HUES48 (cell line): ENCODE measurements around the gene REG3G.

Experiments used
- H3K27ac ChIP-seq: one replicate; pipeline ENCODE4 v1.7.0; 2013; ENCODE audit warnings: low read depth, low read length, inconsistent platforms
- H3K27me3 ChIP-seq: 2 replicates; pipeline ENCODE4 v1.6.1; 2013; ENCODE audit warnings: mild to moderate bottlenecking, low read length; ENCODE audit not compliant: control insufficient read depth, insufficient read depth
- H3K36me3 ChIP-seq: 2 replicates; pipeline ENCODE4 v1.6.1; 2013; ENCODE audit warnings: low read length; ENCODE audit not compliant: control insufficient read depth, insufficient read depth
- H3K4me1 ChIP-seq: 2 replicates; pipeline ENCODE4 v1.6.1; 2013; ENCODE audit warnings: mild to moderate bottlenecking, low read length; ENCODE audit not compliant: control insufficient read depth, insufficient read depth
- H3K4me3 ChIP-seq: 2 replicates; pipeline ENCODE4 v1.5.1; 2013; ENCODE audit warnings: mild to moderate bottlenecking, low read depth, low read length
- H3K9ac ChIP-seq: 2 replicates; pipeline ENCODE4 v1.6.1; 2013; ENCODE audit warnings: mild to moderate bottlenecking, low read depth, low read length, moderate library complexity
- H3K9me3 ChIP-seq: 2 replicates; pipeline ENCODE4 v1.6.1; 2013; ENCODE audit warnings: low read length; ENCODE audit not compliant: control insufficient read depth, insufficient read depth

REG3G gene

GRCh38 chr2:78992807-78993517 lies 32.5 kb upstream of the REG3G start:
- peaks cover 40% of the 10 kb centered on the region for H3K27me3 ChIP-seq
- no peaks in the 10 kb centered on the region for H3K36me3 ChIP-seq
- H3K4me3 ChIP-seq, result peak overlapping the region; percentile 66
- H3K9me3 ChIP-seq, result no peaks in the 10 kb centered on the region
- no peak overlapping the region for H3K27ac ChIP-seq
- H3K4me1 ChIP-seq, result no peaks in the 10 kb centered on the region
- no peak overlapping the region for H3K9ac ChIP-seq

DNA sequence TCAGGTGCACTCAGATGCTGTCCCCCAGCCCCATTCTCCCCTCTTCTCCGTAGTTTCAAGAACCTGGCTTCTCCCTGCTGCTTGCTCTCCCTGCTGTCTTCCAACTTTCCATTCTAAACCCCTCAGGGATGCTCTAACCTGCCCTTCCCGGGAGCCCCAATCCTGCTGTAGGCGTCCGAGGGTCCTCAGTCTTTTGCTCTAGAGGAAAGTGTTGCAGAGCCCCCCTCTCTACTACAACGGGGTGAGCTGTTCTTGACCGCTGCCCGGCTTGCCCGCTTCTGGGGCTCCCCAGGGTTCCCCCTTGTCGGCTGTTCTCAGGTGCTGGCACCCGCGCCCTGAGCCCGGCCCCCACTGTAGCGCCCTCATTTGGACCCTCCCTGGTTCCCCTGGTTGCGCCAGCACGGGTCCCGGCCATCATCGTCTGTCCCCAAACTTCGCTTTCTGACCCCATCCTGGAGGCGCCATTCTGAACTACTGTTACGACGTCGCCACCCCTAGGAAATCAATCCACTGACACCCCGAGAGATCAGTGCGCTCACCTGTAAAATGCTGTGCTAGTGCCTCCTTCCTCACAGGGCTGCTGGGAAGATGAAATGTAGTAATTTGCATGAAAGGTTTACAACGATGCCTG lies 31.9 kb upstream of the REG3G start:
- Histone ChIP-seq H3K4me1 (no peaks in the 10 kb centered on the region), H3K9ac (no peak overlapping the region), H3K27me3 (peaks cover 40% of the 10 kb centered on the region), H3K27ac (no peak overlapping the region), H3K4me3 (peak overlapping the region; percentile 66), H3K9me3 (no peaks in the 10 kb centered on the region), H3K36me3 (no peaks in the 10 kb centered on the region)

DNA sequence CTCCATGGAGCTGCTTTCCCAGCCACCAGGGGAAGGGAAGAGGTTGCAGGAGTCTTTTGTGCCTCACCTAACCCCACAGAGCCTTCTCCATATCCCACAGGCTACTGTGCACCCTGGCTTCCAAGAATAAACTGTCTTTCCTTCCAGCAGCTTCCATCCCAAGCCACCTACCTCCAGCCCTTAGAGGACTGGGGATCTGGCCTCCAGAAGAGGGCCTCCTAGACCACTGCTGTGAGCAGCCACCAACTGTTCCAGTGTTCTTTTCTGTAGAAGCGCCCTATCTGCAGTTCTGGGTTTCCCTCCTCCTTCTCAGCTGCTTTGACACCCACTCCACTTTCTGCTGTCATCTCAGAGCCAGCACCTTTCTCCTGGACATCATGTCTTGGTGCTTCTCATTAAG lies 30.7 kb upstream of the REG3G start:
- no peaks in the 10 kb centered on the region for H3K9me3 ChIP-seq
- no peak overlapping the region for H3K27ac ChIP-seq
- H3K9ac ChIP-seq, result no peak overlapping the region
- peaks cover 40% of the 10 kb centered on the region for H3K27me3 ChIP-seq
- H3K4me1 ChIP-seq, result no peaks in the 10 kb centered on the region
- H3K36me3 ChIP-seq, result no peaks in the 10 kb centered on the region
- H3K4me3 ChIP-seq, result no peak overlapping the region

DNA sequence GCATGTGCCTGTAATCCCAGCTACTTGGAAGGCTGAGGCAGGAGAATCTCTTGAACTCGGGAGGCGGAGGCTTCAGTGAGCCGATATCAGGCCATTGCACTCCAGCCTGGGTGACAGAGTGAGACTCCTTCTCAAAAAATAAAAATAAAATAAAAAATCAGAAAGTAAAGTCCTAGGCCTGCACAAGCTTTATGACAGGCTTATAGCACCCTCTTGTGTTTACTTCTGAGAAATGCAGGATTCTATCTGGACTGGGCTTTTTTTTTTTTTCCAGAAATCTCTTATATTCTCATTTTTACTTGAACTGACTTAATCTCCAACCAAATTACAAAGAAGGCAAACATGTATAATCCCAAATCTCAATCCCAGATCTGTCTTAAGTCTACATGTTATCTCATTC lies 26.1 kb upstream of the REG3G start:
- Histone ChIP-seq H3K9ac (no peak overlapping the region), H3K36me3 (no peaks in the 10 kb centered on the region), H3K27me3 (peaks cover 18% of the 10 kb centered on the region), H3K4me1 (no peaks in the 10 kb centered on the region), H3K4me3 (no peak overlapping the region), H3K27ac (no peak overlapping the region), H3K9me3 (no peaks in the 10 kb centered on the region)

- peaks cover 11% of the 10 kb centered on the region for H3K27me3 ChIP-seq
- no peaks in the 10 kb centered on the region for H3K9me3 ChIP-seq
- no peaks in the 10 kb centered on the region for H3K4me1 ChIP-seq
- H3K27ac ChIP-seq, result no peak overlapping the region
- H3K36me3 ChIP-seq, result no peaks in the 10 kb centered on the region
- no peak overlapping the region for H3K9ac ChIP-seq
- no peak overlapping the region for H3K4me3 ChIP-seq
Observed at GRCh38 chr2:79000008-79000576, 25.4 kb upstream of the REG3G start.

DNA sequence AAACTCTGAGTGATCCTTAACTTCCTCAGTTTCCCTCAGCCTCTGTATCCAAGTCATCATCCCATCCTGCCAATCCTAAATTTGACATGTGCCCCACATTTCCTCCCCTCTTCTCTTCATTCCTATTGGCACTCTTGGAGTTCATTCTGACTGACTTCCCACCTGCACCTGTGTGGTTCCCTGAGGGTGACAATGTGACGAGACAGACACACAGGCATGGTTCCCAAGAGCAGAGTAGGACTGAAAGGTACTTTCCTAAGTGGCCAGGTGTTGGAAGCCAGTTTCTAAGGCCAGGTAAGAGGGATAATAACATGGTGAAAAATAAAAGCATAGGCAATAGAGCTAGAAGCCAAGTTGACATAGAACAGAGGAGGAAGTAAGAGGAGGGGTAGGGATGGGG lies 24.2 kb upstream of the REG3G start:
- Histone ChIP-seq H3K9ac (no peak overlapping the region), H3K4me1 (no peaks in the 10 kb centered on the region), H3K9me3 (no peaks in the 10 kb centered on the region), H3K4me3 (no peak overlapping the region), H3K36me3 (no peaks in the 10 kb centered on the region), H3K27ac (no peak overlapping the region), H3K27me3 (peaks cover 3% of the 10 kb centered on the region; the same call in 1 of the 2 replicates)

- H3K9ac ChIP-seq, result no peak overlapping the region
- no peaks in the 10 kb centered on the region for H3K9me3 ChIP-seq
- H3K27ac ChIP-seq, result no peak overlapping the region
- no peaks in the 10 kb centered on the region for H3K4me1 ChIP-seq
- no peaks in the 10 kb centered on the region for H3K36me3 ChIP-seq
- H3K4me3 ChIP-seq, result no peak overlapping the region
- no peaks in the 10 kb centered on the region for H3K27me3 ChIP-seq
Observed at GRCh38 chr2:79004680-79005079, 20.8 kb upstream of the REG3G start.

GRCh38 chr2:79005216-79005615 lies 20.3 kb upstream of the REG3G start:
- H3K9ac ChIP-seq, result no peak overlapping the region
- H3K9me3 ChIP-seq, result no peaks in the 10 kb centered on the region
- no peak overlapping the region for H3K4me3 ChIP-seq
- H3K27me3 ChIP-seq, result no peaks in the 10 kb centered on the region
- no peaks in the 10 kb centered on the region for H3K4me1 ChIP-seq
- H3K27ac ChIP-seq, result no peak overlapping the region
- no peaks in the 10 kb centered on the region for H3K36me3 ChIP-seq

DNA sequence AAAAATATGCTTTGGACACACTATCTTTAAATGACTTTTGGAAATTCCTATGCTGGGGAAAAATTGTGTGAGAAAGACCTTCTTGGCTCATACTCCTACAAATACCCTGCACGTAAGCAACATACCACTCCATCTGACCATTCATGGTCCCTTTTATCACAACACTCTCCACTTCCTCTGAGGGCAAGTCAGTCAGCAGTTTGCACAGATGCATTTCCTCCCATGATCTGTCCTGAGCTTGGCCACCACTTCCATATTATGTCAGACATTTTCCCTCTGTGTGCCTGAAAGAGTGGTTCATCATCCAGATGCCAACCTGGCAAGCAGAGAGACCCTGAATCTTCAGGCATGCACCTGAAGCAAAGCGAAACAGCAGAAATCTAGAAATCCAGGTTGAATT lies 16.1 kb upstream of the REG3G start:
- Histone ChIP-seq H3K4me1 (no peaks in the 10 kb centered on the region), H3K36me3 (no peaks in the 10 kb centered on the region)

GRCh38 chr2:79011496-79011895 lies 14.0 kb upstream of the REG3G start:
- no peaks in the 10 kb centered on the region for H3K4me1 ChIP-seq
- no peak overlapping the region for H3K9ac ChIP-seq
- no peaks in the 10 kb centered on the region for H3K9me3 ChIP-seq
- H3K27me3 ChIP-seq, result no peaks in the 10 kb centered on the region
- H3K36me3 ChIP-seq, result no peaks in the 10 kb centered on the region
- H3K27ac ChIP-seq, result no peak overlapping the region
- no peak overlapping the region for H3K4me3 ChIP-seq

More for the DNA sequence above, 16.1 kb upstream of the REG3G start:
- no peak overlapping the region for H3K27ac ChIP-seq
- H3K9ac ChIP-seq, result no peak overlapping the region
- H3K9me3 ChIP-seq, result no peaks in the 10 kb centered on the region
- no peaks in the 10 kb centered on the region for H3K27me3 ChIP-seq
- H3K4me3 ChIP-seq, result no peak overlapping the region

DNA sequence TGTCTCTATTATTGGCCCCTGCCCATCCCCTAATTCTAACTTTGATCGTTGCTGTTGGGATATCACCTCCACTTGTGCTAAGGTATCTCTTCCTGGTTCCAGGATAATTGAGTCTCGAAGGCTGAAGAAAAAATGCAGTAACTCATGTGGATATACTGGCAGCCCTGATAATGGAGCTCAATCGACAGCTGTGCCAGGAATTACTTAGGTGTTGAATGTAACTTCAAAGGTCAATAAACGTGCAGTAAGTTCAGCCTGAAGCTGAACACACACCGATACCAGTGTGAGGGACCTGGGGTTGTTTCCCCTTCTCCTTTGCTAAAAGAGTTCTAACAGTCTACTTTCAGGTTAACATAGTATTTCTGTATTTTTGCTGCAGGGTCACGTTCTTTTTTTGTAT lies 11.9 kb upstream of the REG3G start:
- no peak overlapping the region for H3K27ac ChIP-seq
- H3K36me3 ChIP-seq, result no peaks in the 10 kb centered on the region
- no peak overlapping the region for H3K9ac ChIP-seq
- no peaks in the 10 kb centered on the region for H3K27me3 ChIP-seq
- H3K4me3 ChIP-seq, result no peak overlapping the region
- no peaks in the 10 kb centered on the region for H3K9me3 ChIP-seq
- no peaks in the 10 kb centered on the region for H3K4me1 ChIP-seq
